Measurements from ENCODE around the gene KRTAP10-2.

KRTAP10-2 gene

DNA sequence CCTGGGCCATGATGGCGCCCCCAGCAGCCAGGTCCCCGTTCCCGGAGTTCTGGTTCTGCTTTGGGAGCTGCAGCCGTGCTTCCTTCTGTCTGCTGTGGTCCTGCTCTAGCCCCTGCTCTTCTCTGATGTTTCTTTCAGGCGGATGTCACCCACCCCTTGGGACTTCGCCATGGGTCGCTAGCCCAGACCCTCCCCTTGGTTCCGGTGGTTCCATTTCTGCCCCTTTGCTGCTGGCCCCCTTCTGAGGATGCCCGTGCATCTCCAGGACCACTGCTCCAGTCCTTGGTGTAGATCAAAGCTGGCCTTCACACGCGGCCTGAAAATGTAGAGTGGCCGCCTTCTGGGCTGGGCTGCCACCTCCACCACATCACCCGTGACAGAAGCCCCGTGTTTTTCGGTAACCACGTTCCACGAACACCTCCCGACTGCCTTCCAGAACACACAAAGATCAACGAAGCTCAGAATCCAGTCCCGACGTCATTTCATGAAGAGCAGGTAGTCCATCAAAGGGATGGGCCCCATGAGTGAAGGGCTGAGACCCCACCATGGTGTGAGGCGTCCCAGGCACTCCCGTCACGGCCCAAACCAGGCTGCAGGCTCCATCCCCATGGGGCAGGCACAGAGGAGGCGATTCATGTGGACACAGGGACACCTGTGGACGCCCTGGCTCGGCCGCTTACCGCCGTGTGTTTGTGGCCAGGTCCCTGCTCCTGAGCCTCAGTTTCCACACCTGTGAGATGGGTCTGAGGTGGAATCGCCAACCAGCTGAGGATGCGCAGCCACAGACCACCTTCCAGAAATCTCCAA lies 35.7 kb downstream of the KRTAP10-2 start:
- no peak for DNase-seq (ENCODE audit: extremely low read depth in 1 of 2, low read depth in 1 of 2)

DNA sequence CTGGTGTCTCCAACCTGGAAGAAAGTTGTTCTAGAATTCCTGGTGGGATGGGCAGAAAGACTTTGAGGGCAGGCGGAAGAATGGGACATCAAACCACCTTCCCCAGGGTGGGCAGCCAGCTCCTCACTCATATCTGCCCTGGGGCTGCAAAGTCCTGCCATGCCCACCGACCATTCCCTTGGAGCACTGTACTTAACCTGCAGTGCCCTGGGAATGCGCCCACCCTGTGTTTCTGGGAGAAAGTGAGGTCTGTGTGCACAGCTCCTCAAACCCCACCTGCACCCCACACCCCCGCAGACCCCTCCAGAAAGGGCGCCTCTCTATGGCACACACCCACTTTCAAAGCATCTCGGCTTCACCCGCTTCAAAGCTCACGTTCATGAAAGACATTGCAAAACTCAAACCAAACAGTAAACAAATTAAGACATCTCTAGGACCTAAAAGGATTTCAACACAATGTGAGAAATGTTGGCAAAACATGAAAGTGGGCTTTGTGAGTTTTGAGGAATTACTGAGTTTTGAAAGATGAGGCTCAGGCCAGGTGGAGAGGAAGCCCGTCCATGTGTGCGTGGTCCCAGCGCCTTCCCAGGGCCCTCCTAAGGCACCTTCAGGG lies 36.5 kb downstream of the KRTAP10-2 start:
- no peak for DNase-seq (ENCODE audit: extremely low read depth in 1 of 2, low read depth in 1 of 2)

DNA sequence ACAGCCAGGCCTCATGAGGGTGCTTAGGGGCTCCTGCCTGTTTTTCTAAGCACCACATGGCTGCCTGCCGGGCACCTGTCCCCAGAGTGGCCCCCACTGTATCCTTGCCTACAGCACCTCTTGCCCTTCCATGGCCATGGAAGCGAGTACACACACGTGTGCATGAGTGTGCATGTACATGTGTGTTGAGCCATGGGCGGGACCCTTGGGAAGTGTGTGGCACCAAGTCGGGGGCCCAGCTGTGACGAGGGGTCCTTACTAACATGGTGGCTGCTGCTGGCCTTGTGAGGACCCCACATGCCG lies 37.1 kb downstream of the KRTAP10-2 start:
- DNase-seq (ENCODE audit: extremely low read depth in 1 of 2, low read depth in 1 of 2) = no peak

DNA sequence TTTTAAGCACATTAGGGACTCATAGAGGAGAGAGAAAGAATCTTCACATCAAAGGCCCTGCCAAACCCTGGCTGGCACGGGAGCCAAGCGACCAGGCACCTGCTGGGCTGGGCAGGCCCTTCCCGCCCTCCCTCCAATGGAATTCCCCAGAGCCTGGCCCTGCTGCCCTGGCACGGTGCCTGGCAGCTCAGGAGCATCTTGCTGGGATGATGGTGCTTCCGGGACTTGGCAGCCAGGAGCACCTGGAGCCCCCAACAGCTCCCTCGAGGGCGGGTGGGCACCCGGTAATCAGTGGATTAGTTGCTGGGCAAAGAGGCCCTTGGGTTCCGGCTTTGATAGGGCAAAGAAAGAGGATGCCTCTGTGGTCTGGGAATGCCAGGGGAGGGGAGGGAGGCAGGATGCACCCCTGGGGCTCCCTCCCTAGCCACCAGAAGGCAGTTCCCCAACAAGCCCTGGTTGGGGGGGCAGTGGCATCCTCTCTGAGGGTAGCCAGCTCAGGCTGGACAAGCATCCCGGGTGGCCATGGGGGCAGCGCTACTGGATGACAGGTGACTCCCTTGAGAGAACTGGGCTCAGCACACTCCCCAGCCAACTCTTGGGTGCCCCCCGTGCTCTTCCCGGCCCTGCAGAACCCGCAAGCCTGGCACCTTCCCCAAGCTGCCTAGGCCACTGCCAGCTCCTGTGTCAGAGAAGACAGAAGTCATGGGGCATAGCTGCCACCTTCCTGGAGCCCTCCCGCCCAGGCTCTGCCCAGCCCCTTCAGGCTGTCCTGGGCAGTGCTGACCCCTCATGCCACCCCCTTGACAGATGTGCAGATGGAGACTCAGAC lies 37.7 kb downstream of the KRTAP10-2 start:
- no peak for DNase-seq (ENCODE audit: extremely low read depth in 1 of 2, low read depth in 1 of 2)

DNA sequence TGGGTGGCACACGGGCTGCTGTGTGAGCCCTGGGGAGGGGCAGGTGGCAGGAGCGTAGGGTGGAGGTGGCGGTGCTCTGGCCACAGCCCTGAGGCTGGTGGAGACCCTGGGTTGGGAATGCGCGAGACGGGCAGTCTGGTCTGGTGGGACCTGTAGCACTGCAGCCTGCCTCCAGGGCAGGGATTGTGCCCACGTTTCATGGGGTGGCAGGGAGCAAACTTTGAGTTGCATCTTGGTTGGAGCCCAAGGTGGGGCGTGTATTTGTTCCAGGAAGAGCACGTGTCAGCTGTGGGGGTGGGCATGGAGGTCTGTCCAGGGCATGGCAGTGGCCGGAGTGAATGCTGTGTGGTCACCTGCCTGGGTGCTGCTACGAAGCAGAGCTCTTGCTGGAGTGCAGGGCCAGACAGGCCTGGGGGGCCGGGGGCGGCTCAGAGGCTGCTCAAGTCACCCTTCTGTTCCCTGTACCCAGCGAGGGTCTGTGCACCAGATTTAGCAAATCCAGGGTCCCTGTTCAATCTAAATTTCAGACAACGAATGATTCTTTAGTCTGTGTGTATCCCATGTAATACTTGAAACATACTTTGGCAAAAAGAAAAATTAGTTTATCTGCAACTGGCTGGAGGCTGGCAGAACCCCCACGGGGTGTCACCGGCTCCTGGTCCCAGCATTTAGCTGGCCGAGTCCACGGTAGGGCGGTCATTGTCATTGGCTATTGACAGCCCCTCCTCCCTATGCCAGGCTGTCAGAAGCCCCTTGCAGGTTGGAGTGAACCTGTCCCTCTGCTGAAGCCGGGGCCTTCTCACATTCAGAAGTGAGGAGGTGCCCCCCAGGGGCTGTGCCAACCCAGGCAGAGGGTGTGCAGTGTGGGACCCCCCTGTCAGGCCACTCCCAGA lies 38.6 kb downstream of the KRTAP10-2 start:
- no peak for DNase-seq (ENCODE audit: extremely low read depth in 1 of 2, low read depth in 1 of 2)

DNA sequence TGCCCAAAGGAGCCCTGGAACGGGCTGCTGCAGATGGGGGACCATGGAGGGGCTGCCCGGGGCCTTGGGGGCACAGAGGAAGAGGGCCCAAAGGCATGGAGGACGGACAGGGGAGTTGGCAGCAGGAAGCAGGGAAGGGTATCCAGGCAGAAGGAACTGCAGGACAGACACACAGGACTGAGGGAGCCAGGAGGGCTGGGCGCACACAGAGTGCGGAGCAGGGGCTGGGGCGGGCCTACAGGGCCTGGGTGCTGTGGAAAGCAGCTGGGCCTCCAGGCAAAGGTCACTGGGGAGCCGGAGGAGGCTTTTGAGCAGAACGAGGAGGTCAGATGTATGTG lies 39.4 kb downstream of the KRTAP10-2 start:
- DNase-seq (ENCODE audit: extremely low read depth in 1 of 2, low read depth in 1 of 2) = no peak

DNA sequence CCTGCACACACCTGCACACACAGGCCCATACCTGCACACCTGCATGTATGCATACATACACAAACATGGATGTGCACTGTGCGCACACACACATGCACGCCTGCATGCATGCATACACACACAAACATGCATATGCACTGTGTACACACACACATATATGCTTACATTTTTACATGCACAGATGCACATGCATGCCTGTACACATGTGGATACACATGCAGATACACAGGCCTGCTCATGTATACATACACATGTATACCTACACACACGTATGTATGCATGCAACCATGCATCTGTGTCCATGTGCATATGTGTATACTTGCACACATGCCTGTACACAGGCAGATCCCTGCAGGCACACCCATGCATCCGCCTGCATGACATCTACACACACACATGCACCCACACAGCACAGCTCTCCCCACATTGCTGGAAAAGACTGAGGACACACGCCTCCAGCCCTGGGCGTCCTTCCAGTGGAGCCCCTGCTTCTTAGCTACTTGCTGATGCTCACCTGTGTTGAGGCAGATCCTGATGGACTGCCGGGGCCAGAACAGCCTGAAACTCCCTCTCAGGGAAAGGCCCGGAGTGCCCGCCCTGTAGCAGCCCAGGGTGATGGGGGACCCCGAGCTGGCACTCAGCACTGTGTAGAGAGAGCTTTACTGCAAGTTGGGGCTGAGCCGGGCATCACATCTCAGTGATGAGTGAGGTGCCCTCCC lies 39.9 kb downstream of the KRTAP10-2 start:
- DNase-seq (ENCODE audit: extremely low read depth in 1 of 2, low read depth in 1 of 2) = no peak

DNA sequence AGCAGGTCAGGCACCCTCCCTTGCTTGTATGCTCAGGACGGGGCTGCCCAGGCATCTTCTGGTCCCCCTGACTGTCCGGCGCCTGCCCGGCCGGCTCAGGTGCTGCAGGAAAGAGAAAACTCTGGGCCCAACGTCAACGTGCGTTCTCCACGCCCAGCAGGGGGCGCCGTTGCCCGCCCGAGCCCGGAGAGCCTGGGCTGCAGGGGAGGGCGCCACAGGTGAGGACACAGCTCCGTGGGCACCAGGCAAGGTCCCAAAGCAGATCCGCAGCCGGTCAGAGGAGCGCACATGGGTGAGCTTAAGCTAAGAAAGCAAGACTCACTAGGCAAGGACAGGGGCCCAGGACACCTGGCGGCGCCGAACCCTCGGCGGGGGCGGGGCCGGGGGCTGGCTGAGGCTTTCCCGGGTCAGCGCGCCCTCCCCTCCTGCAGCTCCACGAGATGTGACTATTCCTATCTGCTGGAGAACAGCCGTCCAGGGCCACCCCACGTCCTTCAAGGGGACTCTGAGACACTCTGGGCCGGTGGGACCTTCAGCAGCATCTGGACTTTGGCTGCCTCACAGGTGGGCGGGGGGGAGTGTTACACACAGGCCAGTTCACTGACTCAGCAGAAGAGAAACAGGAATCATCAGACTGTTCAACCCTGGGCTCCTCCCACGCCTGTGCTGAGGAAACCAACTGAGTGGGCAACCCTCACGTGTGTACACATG lies 40.6 kb downstream of the KRTAP10-2 start:
- peak; percentile 27 to 31 for DNase-seq (ENCODE audit: extremely low read depth in 1 of 2, low read depth in 1 of 2)

DNA sequence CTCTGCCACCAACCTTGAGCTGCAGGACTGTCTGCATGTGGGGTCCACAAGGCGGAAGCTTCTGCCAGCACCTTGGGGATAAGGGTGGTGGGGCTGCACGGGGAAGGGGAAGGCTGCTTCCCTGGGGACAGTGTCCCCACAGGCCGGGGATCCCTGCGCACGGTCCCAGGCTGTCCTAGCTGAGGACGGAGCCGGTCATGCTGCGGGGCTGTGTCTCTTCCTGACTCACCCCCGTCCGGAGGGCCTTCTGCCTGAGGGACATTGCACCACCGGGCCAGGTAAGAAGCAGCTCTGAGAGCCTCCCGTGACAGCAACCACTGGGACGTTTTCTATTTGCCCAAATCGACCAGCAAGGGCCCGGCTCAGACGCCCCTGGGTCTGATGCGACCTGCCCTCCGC lies 41.2 kb downstream of the KRTAP10-2 start:
- DNase-seq (ENCODE audit: extremely low read depth in 1 of 2, low read depth in 1 of 2) = no peak

DNA sequence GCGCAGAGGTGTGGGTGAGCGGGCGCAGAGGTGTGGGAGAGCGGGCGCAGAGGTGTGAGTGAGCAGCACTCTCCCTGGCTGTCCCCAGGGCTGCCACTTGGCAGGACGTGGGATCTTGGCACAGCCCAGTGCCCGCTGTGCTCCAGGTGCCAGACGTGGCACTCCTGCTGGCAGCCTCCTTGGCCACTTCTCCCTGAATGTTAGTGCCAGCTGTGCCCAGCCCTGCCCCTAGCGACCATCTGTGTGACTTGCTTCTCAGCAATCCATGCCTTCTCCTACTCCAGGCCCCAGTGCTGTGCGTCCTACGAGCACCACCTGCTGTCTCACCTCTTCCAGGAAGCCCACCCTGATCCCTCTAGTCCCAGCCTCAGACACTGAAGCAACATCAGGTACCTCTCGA lies 41.8 kb downstream of the KRTAP10-2 start:
- no peak for DNase-seq (ENCODE audit: extremely low read depth in 1 of 2, low read depth in 1 of 2)

DNA sequence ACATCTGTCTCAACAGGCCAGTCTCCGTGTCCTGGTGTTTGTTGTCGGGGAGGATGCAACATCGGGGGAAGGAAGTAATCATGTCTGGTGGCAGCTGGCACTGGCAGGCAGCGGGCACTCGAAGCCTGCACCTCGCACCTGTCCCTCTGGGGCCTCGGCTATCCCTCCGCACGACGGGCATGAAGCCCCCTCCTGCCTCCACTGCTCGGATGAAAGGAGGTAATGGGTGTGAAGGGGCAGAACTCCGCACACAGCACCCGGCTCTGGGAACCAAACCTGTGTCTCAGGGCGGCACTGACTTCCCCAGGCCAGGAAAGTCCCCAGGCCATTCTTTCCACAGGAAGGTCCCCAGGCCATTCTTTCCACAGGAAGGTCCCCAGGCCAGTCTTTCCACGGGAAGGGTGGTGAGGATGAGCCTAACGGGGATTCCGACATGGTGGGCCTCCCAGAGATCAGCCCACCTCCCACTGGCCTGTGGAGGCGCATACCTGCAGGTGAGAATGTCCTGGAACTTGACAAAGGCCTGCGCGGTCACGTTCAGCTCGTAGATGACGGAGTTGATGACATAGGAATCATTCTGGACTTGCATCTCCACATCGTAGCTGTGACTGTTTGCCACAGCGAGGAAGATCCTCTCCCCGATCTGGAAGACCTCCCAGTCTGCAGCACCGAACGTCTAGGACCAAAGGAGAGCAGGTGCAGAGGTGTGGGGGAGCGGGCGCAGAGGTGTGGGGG lies 42.4 kb downstream of the KRTAP10-2 start:
- DNase-seq (ENCODE audit: extremely low read depth in 1 of 2, low read depth in 1 of 2) = no peak

DNA sequence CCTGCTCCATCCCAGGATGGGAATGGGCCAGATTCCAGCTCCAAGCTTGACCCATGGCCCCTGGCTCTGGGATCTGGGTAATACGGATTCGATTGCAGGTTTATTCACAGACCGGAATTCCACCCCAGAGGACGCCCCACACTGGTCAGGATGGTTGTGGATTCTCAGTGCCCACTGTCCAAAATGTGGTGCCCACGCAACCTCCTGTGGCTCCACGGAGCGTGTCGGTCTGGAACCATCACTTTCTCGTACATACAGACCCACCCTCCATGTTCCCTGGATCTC lies 42.9 kb downstream of the KRTAP10-2 start:
- DNase-seq (ENCODE audit: extremely low read depth in 1 of 2, low read depth in 1 of 2) = no peak

DNA sequence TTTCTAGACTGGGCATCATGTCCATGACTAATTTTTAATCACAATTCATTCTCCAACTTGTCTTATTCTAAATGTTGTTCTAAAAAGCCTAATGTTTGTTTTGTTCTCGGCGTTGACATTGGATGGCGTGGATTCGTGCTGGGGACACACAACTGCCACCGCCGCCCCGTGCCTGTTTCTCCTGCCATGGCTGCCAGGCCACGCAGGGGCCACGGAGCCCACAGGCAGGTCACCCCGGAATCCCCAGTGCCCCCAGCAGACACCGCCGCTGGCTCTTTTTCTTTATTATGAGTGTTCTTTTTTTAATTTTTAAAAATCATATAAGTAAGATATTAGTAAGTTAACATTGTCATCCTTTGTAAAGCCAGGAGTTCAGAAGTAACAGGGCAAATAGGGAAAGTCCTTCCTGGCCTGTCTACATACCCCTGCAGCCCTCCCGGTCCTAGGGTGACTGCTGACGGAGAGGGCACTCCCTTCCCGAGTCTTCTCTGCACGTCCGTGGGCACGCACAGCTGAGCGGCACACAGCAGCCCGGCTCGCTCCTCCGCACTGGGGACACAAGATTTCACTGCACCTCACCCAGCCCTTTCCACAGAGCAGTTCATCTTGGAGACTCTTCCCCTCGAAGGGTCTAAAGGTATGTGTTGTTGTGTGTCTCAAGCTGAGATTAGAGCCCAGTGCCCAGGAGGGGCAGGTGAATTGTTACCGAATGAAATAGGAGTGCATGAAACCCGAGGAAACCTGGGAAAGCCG lies 43.5 kb downstream of the KRTAP10-2 start:
- DNase-seq (ENCODE audit: extremely low read depth in 1 of 2, low read depth in 1 of 2) = no peak

DNA sequence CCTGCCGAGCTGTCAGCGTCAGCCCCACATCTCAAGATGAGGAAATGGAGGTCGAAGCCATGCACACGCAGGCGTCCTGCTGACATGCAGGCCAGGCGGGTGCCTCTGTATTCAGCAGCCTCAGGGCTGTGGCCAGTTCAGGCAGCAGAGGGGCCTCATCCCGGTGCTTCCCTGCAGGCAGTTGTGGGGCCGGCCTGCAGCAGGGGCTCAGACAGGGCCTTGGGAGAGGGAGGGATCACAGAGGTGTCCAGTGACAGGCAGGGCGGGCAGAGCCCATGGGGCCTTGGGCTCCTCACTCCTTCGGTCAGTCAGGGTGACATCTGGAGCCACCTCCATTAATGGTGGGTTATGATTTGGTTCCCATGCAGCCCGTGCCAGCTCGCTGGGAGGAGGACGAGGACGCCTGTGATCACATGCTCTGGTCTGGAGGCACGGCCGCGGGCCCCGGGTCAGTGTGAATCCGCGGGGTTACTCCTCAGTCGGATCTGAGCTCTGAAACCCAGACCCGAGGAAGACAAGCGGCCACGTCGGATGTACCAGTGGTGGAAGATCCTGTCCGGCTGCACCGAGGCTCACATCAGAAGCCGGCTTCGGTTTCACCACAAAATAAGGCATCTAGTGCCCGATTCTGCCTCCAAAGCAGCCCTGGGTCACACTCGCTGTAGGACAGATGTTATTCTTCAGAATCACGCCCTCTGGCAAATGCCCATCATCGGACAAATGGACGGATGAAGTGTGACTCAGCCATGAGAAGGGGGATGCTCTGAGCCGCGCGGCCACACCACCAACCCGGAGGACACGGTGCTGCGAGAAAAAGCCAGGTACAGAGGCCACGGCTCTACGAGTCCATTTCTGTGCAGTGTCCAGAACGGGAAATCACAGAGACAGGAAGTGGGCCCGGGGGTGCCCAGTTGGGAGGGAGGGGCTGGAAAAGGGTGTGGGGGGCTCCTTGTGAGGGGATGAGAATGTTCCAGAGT lies 44.7 kb downstream of the KRTAP10-2 start:
- DNase-seq (ENCODE audit: extremely low read depth in 1 of 2, low read depth in 1 of 2) = no peak

DNA sequence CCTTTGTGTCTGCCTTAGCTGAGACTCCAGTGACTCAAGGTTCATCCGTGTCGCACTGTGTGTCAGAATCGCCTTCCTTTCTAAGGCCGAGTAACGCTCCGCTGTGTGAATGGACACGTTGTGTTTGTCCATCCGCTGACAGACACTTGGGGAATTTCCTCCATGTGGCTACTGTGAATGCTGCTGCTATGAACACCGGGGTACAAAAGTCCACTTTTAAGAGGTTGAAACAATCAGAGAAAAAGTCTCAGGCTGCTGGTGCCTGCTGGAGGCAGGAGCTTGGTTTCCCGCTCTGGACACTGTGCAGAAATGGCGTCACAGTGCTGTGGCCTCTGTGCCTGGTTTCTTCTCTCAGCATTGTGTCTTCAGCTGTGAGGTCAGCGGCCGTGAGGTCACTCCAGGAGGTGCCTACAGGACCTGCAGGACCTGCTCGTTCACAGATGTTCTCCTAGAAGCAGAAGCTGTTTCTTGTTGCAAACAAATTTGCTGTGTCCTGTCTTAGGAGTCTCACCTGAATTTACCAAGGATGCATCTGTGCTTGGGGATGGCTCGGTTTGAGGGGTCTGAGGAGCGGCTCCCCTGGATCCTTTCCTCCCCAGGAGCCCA lies 45.5 kb downstream of the KRTAP10-2 start:
- no peak for DNase-seq (ENCODE audit: extremely low read depth in 1 of 2, low read depth in 1 of 2)

DNA sequence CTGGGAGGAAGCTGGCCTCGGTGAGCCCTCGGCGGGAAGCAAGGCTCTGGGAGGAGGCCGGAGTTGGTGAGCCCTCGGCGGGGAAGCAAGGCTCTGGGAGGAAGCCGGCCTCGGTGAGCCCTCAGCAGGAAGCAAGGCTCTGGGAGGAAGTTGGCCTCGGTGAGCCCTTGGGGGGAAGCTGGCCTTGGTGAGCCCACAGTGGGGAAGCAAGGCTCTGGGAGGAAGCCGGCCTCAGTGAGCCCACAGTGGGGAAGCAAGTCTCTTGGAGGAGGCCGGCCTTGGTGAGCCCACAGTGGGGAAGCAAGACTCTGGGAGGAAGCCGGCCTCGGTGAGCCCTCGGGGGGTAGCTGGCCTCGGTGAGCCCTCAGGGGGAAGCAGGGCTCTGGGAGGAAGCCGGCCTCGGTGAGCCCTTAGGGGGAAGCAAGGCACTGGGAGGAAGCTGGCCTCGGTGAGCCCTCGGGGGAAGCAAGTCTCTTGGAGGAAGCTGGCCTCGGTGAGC lies 47.4 kb downstream of the KRTAP10-2 start:
- no peak for DNase-seq (ENCODE audit: extremely low read depth in 1 of 2, low read depth in 1 of 2)
